HepG2 (cell line): ENCODE data around the gene COQ9. TPM values are rescaled to one million over a fixed set of nuclear protein-coding genes. Genes with fewer than 3 reads are reported as not detected.

ENCODE experiments used
- ATAC-seq: fragments of 200-7000 bp; cut with Tn5 transposase; 3 replicates; pipeline ENCODE4 v1.9.1; 2020; ENCODE audit warnings: mild to moderate bottlenecking, moderate library complexity
- BruUV-seq: library from RNA; stranded (reverse); fragments of 400-500 nt; replicated peaks from 2 replicates; lab custom pipeline; 2021; lab: Mats Ljungman, UMichigan
- CTCF ChIA-PET: fragments of 300-600 bp; formaldehyde crosslinking; extraction: SDS; loops from one replicate; lab custom pipeline; 2021; ENCODE audit warnings: low total read pairs, inconsistent platforms, low intra/inter-chr PET ratio; lab: Yijun Ruan, JAX
- POLR2A ChIA-PET: fragments of 350-600 bp; sonication (Branson Sonifier 250); formaldehyde crosslinking; loops from one replicate; lab custom pipeline; 2020; ENCODE audit warnings: antibody characterized with exemption, inconsistent platforms; lab: Yijun Ruan, JAX
- DNase-seq: peaks from one replicate; pipeline ENCODE4 v3.0.0-alpha.2; 2015; ENCODE audit warnings: low spot score
- FAIRE-seq: peaks from 3 replicates; lab custom pipeline; 2011; peaks lifted over from hg19 to GRCh38; lab: Jason Lieb, UNC
- H2AFZ ChIP-seq: one replicate; pipeline ENCODE4 v1.6.1; 2011; ENCODE audit warnings: low read length, inconsistent platforms
- H3K27ac ChIP-seq: fragments of 300-600 bp; 3 replicates; pipeline ENCODE4 v1.8.0; 2011; ENCODE audit warnings: mixed run types, mild to moderate bottlenecking, mixed read lengths, low read length, inconsistent platforms; ENCODE audit not compliant: insufficient read depth; ENCODE audit errors: extremely low read length
- H3K27me3 ChIP-seq, 2 experiments: fragments of 200-600 bp in 1 of 2; 2 replicates in 1 of 2; 3 replicates in 1 of 2; pipeline versions ENCODE4 v1.6.0 to v1.8.0; 2011; ENCODE audit warnings: low read length in 2 of 2, mild to moderate bottlenecking in 2 of 2, moderate library complexity in 2 of 2, inconsistent platforms in 1 of 2; ENCODE audit not compliant: insufficient read depth in 2 of 2, control insufficient read depth in 1 of 2
- H3K36me3 ChIP-seq, 2 experiments: fragments of 200-600 bp in 1 of 2; replicated peaks in 1 of 2; 2 replicates in 1 of 2; 3 replicates in 1 of 2; pipeline versions ENCODE4 v1.5.1 to v1.8.0; 2011; ENCODE audit warnings: low read length in 2 of 2, inconsistent platforms in 1 of 2; ENCODE audit not compliant: insufficient read depth in 2 of 2, control insufficient read depth in 1 of 2
- H3K4me1 ChIP-seq: 2 replicates; pipeline ENCODE4 v1.5.1; 2012; ENCODE audit warnings: low read length, inconsistent platforms; ENCODE audit not compliant: insufficient read depth
- H3K4me2 ChIP-seq: 2 replicates; pipeline ENCODE4 v1.6.0; 2011; ENCODE audit warnings: low read depth, low read length, inconsistent platforms
- H3K4me3 ChIP-seq, 3 experiments: fragments of 200-600 bp in 1 of 3; sonication (generic), shearing (Covaris generic) in 1 of 3; replicated peaks in 1 of 3; 2 replicates each; pipeline ENCODE4 v1.5.1; 2011 to 2016; ENCODE audit warnings: low read length in 3 of 3, inconsistent platforms in 2 of 3, low read depth in 2 of 3, mild to moderate bottlenecking in 2 of 3, control low read depth in 1 of 3, mixed read lengths in 1 of 3; ENCODE audit not compliant: insufficient read depth in 1 of 3
- H3K79me2 ChIP-seq: one replicate; pipeline ENCODE4 v1.6.1; 2011; ENCODE audit warnings: low read length, inconsistent platforms; ENCODE audit not compliant: insufficient read depth
- H3K9ac ChIP-seq: 2 replicates; pipeline ENCODE4 v1.6.0; 2011; ENCODE audit warnings: mild to moderate bottlenecking, low read depth, low read length, inconsistent platforms; ENCODE audit not compliant: insufficient read depth
- H3K9me3 ChIP-seq: 2 replicates; pipeline ENCODE4 v1.5.1; 2012; ENCODE audit warnings: mild to moderate bottlenecking, low read length
- H4K20me1 ChIP-seq: 2 replicates; pipeline ENCODE4 v1.6.0; 2011; ENCODE audit warnings: inconsistent platforms, mild to moderate bottlenecking, low read length, moderate library complexity; ENCODE audit not compliant: insufficient read depth
- FOSL2 ChIP-seq: sonication (generic); formaldehyde crosslinking; IDR thresholded peaks from 2 replicates; pipeline ENCODE4 v1.4.0; 2020; ENCODE audit warnings: missing genetic modification reagents
- MXI1 ChIP-seq: IDR thresholded peaks from 3 replicates; pipeline ENCODE4 v1.6.1; 2012; ENCODE audit warnings: low read depth, low read length, inconsistent platforms, borderline replicate concordance
- NFE2 ChIP-seq: sonication (generic); formaldehyde crosslinking; IDR thresholded peaks from 2 replicates; pipeline ENCODE4 v1.4.0; 2020; ENCODE audit warnings: missing genetic modification reagents
- SIX1 ChIP-seq: sonication (generic); formaldehyde crosslinking; IDR thresholded peaks from 2 replicates; pipeline ENCODE4 v1.4.0; 2020; ENCODE audit warnings: missing genetic modification reagents, borderline replicate concordance
- SP4 ChIP-seq: sonication (generic); formaldehyde crosslinking; IDR thresholded peaks from 2 replicates; pipeline ENCODE4 v1.8.1; 2023; ENCODE audit warnings: mild to moderate bottlenecking, missing genetic modification reagents
- STAG1 ChIP-seq: sonication (generic); formaldehyde crosslinking; IDR thresholded peaks from 2 replicates; pipeline ENCODE4 v1.4.0; 2020; ENCODE audit warnings: missing genetic modification reagents
- SYNCRIP ChIP-seq: fragments of 200-400 bp; formaldehyde crosslinking; IDR thresholded peaks from 2 replicates; pipeline ENCODE4 v1.6.1; 2018; ENCODE audit warnings: mild to moderate bottlenecking, low read depth, low read length; ENCODE audit not compliant: insufficient read depth
- TGIF2 ChIP-seq: IDR thresholded peaks from 2 replicates; pipeline ENCODE4 v1.6.1; 2016; ENCODE audit warnings: control low read depth, missing compliant biosample characterization
- THYN1 ChIP-seq: sonication (generic); formaldehyde crosslinking; IDR thresholded peaks from 2 replicates; pipeline ENCODE4 v1.8.1; 2023; ENCODE audit warnings: low read depth, mild to moderate bottlenecking, moderate library complexity, missing genetic modification reagents, borderline replicate concordance
- U2AF1 ChIP-seq: fragments of 200-400 bp; formaldehyde crosslinking; optimal IDR thresholded peaks from 2 replicates; pipeline ENCODE3; 2017; ENCODE audit warnings: mild to moderate bottlenecking, low read depth, low read length
- YEATS4 ChIP-seq: sonication (generic); formaldehyde crosslinking; IDR thresholded peaks from 2 replicates; pipeline ENCODE4 v1.4.0; 2020; ENCODE audit warnings: missing genetic modification reagents, borderline replicate concordance
- ZNF263 ChIP-seq: sonication (generic); formaldehyde crosslinking; IDR thresholded peaks from 2 replicates; pipeline ENCODE4 v1.4.0; 2020; ENCODE audit warnings: missing genetic modification reagents
- ZNF543 ChIP-seq: sonication (generic); formaldehyde crosslinking; IDR thresholded peaks from 2 replicates; pipeline ENCODE4 v1.4.0; 2020; ENCODE audit warnings: mild to moderate bottlenecking, missing genetic modification reagents
- WGBS: methylation state at CpG from one replicate; pipeline ENCODE4 v1.1.6; 2017; ENCODE audit warnings: low lambda C conversion rate; 5-methylcytosine and 5-hydroxymethylcytosine counted together
- in situ Hi-C: cut with HindIII; loops from 2 replicates; pipeline ENCODE4 v1.10.0; 2017; ENCODE audit warnings: low pct_unique_long_range_greater_than_20kb; ENCODE audit not compliant: extremely low pct_ligation_motif_present
- intact Hi-C: fragments of 100-400 bp; cut with micrococcal nuclease; formaldehyde crosslinking; loops from one replicate; pipeline ENCODE4 v1.10.0; 2022; ENCODE audit not compliant: unreplicated experiment
- polyA plus RNA-seq, 8 experiments: library from polyadenylated mRNA; depleted of rRNA in 3 of 8; stranded (reverse) in 7 of 8; unstranded in 1 of 8; fragments of >200 nt; fragmentation: Illumina TruSeq in 4 of 8; extraction: Trizol in 4 of 8; gene quantifications; 2 replicates each; pipeline versions ENCODE4 v1.2.1 to v1.2.3, GENCODE V29; 2011 to 2016; ENCODE audit warnings: low read depth in 4 of 8, missing spikeins in 1 of 8, mixed read lengths in 1 of 8; ENCODE audit not compliant: insufficient read depth in 1 of 8
- total RNA-seq, 5 experiments: library from RNA; depleted of rRNA; stranded (reverse); fragments of >200 nt; fragmentation: Illumina TruSeq; extraction: Trizol; gene quantifications; 2 replicates each; pipeline ENCODE4 v1.2.3, GENCODE V29; 2016; ENCODE audit warnings: low read depth in 1 of 5
- TF ChIP-seq, protein P1 (sequence below): sonication (generic); formaldehyde crosslinking; IDR thresholded peaks from 2 replicates; pipeline ENCODE4 v1.5.0; 2020; ENCODE audit warnings: mild to moderate bottlenecking, missing genetic modification reagents, moderate library complexity
- TF ChIP-seq, protein P2 (sequence below): sonication (generic); formaldehyde crosslinking; IDR thresholded peaks from 2 replicates; pipeline ENCODE4 v1.8.0; 2022; ENCODE audit warnings: missing genetic modification reagents, low read depth, mild to moderate bottlenecking, borderline replicate concordance

Gene COQ9
- total and polyA plus RNA-seq, 2 of the 13 experiments (the other 11 are each of a cell fraction or from before 2014, with no cell fraction given) = 57.5 to 108 TPM

DNA sequence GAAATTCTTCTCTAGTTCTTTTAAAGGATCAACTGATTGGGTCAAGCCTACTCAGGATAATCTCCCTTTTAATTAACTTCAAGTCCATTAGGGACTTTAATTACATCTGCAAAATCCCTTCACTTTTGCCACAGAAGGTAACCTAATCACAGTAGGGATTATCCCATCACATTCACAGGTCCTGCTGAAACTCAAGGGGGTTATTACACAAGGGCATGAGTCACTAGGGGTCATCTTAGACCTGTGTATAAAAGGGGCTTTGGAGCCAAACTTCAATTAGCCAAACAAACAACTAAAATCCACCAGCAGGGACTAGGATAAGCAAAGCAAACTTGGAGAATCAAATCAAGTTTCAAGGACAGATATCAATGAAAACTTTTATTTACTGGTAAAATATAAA is 19.5 kb upstream of the COQ9 start:
- Histone ChIP-seq H3K27me3 (no peaks in the 10 kb centered on the region), H3K27ac (no peak overlapping the region), H3K79me2 (no peaks in the 10 kb centered on the region), H3K9me3 (no peaks in the 10 kb centered on the region), H3K4me2 (no peak overlapping the region), H4K20me1 (no peaks in the 10 kb centered on the region), H3K9ac (no peak overlapping the region), H3K36me3 (peaks cover 19 to 52% of the 10 kb centered on the region in 2 experiments), H3K4me3 (no peak overlapping the region), H3K4me1 (peaks cover 10% of the 10 kb centered on the region), H2AFZ (no peak overlapping the region)
- in situ Hi-C loops (no loop called here), intact Hi-C loops (no loop called here)
- POLR2A ChIA-PET = no interaction called here
- CTCF ChIA-PET = no interaction called here
- FAIRE-seq = no peak
- no peak for ATAC-seq
- BruUV-seq = no TSS peak
- TF ChIP-seq, protein P1, sequence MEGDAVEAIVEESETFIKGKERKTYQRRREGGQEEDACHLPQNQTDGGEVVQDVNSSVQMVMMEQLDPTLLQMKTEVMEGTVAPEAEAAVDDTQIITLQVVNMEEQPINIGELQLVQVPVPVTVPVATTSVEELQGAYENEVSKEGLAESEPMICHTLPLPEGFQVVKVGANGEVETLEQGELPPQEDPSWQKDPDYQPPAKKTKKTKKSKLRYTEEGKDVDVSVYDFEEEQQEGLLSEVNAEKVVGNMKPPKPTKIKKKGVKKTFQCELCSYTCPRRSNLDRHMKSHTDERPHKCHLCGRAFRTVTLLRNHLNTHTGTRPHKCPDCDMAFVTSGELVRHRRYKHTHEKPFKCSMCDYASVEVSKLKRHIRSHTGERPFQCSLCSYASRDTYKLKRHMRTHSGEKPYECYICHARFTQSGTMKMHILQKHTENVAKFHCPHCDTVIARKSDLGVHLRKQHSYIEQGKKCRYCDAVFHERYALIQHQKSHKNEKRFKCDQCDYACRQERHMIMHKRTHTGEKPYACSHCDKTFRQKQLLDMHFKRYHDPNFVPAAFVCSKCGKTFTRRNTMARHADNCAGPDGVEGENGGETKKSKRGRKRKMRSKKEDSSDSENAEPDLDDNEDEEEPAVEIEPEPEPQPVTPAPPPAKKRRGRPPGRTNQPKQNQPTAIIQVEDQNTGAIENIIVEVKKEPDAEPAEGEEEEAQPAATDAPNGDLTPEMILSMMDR (CRISPR knock-in tag) = peak; percentile 30
- TF ChIP-seq TGIF2 (CRISPR knock-in tag) (no peak), U2AF1 (no peak), FOSL2 (peak; percentile 63), STAG1 (0 out of 2 replicates have a peak, but pooled peaks have one; percentile 18), MXI1 (no peak)
- no peak for DNase-seq

DNA sequence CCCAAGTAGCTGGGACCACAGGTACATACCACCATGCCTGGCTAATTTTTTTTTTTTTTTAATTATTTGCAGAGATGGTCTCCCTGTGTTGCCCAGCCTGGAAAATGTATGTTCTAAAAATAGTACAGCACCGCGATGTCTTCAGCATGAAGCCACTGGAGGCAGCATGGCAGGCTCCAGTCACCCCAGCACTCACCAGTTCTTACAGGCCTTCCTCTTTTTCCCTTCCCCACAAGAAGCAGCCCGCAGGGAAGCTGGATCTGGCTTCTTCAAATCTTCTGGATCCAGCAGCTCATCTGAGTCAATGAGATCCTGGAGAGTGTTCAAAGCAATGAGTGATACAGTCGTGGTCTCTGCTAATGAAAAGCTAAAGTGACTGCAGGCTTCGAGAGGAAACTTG is 16.3 kb upstream of the COQ9 start:
- H3K79me2 ChIP-seq = no peaks in the 10 kb centered on the region
- CTCF ChIA-PET = no interaction called here
- peaks cover 16% of the 10 kb centered on the region for H3K4me1 ChIP-seq
- intact Hi-C loops = no loop called here
- no peaks in the 10 kb centered on the region for H4K20me1 ChIP-seq
- no peaks in the 10 kb centered on the region for H3K27me3 ChIP-seq
- H3K4me2 ChIP-seq = no peak overlapping the region
- peaks cover 31 to 77% of the 10 kb centered on the region in 2 experiments for H3K36me3 ChIP-seq
- no peak overlapping the region for H2AFZ ChIP-seq
- ATAC-seq (no peak), FAIRE-seq (no peak), DNase-seq (no peak)
- H3K4me3 ChIP-seq = no peak overlapping the region
- POLR2A ChIA-PET = interaction anchor here (1.6 to 3.0 kb wide), 2 partner anchors 16 kb away, joined by 4 to 44 read pairs; partner anchors contain the start of genes CIAPIN1 and COQ9
- 92% methylated on average over 5 of the region's 5 CpGs for WGBS
- in situ Hi-C loops = no loop called here
- H3K27ac ChIP-seq = no peak overlapping the region
- no peaks in the 10 kb centered on the region for H3K9me3 ChIP-seq
- no peak overlapping the region for H3K9ac ChIP-seq
- BruUV-seq = no TSS peak
- TF ChIP-seq SYNCRIP (no peak), YEATS4 (no peak), ZNF263 (no peak), NFE2 (CRISPR knock-in tag) (no peak), SP4 (CRISPR knock-in tag) (no peak), THYN1 (CRISPR knock-in tag) (no peak), ZNF543 (CRISPR knock-in tag) (no peak), SIX1 (CRISPR knock-in tag) (no peak)
- TF ChIP-seq, protein P2, sequence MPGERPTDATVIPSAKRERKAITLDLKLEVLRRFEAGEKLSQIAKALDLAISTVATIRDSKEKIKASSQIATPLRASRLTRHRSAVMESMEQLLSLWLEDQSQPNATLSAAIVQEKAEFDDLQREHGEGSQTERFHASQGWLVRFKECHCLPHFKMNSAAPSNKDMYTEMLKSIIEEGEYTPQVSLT (CRISPR knock-in tag) = no peak
